DOHH2 (cell line): ENCODE results near the gene TYMP.

ENCODE experiments used
- EZH2phosphoT487 ChIP-seq: fragments of 200-600 bp; sonication (generic); IDR thresholded peaks from 2 replicates; pipeline ENCODE4 v1.6.1; 2017; ENCODE audit warnings: borderline replicate concordance, mild to moderate bottlenecking, antibody characterized with exemption, low read length, moderate library complexity, mixed read lengths
- TF ChIP-seq, protein P1 (sequence below): fragments of 200-600 bp; sonication (generic); IDR thresholded peaks from one replicate; pipeline ENCODE4 v1.5.1; 2014; ENCODE audit warnings: antibody characterized with exemption, mild to moderate bottlenecking, low read depth, low read length; ENCODE audit not compliant: poor library complexity, severe bottlenecking

GRCh38 chr22:50487290-50488005 is 42.4 kb downstream of the TYMP start:
- TF ChIP-seq, protein P1, sequence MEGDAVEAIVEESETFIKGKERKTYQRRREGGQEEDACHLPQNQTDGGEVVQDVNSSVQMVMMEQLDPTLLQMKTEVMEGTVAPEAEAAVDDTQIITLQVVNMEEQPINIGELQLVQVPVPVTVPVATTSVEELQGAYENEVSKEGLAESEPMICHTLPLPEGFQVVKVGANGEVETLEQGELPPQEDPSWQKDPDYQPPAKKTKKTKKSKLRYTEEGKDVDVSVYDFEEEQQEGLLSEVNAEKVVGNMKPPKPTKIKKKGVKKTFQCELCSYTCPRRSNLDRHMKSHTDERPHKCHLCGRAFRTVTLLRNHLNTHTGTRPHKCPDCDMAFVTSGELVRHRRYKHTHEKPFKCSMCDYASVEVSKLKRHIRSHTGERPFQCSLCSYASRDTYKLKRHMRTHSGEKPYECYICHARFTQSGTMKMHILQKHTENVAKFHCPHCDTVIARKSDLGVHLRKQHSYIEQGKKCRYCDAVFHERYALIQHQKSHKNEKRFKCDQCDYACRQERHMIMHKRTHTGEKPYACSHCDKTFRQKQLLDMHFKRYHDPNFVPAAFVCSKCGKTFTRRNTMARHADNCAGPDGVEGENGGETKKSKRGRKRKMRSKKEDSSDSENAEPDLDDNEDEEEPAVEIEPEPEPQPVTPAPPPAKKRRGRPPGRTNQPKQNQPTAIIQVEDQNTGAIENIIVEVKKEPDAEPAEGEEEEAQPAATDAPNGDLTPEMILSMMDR: no peak
- TF ChIP-seq EZH2phosphoT487: no peak
